ENCODE results near the gene ATP5PD.

ATP5PD gene

DNA sequence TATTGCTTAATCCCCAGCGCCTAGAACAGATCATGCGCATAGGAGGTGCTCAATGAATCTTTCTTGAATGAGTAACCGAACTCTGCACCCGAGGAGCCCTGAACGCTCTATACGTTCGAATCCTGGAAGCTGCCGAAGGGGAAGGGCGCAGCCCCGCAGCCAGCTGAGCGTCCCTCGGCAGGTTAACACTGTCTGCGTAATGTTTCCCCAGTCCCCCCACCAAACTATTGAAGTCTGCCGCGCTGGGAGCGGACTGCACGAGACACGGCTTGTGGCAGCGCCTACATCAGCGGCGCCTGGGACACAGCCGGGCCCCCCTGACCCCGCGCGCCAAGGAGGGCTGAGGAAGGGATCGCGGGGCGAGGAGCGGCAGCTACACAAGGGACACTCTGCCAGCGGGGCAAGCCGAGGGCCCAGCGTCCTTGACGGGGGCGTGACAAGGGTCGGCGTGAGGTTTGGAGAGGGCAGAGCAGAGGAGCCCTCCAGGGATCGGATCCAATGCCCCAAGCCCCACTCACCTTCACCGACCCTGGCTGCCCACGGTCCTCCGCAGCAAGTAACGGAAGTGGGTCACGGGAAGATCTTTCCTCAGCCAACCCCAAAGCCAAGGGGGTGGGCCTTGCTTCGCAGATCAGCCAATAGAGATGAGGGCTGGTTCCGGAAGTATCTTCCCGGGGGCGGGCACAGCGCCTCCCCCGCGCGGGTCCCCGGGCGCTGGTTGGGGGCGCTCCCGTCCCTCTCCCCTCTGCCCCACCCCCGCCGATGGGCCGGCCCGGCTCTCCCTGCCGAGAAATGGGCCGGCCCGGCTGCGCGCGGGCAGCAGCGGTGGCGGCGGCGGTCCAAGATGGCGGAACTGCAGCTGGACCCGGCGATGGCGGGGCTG lies at the start of gene ATP5PD, which contains the start of gene KCTD2:
Gene ATP5PD, minus strand, starts transcription at position 563 of the 883 bp plus-strand sequence. CDS start 4,319 bp downstream, outside the sequence.
Gene KCTD2, plus strand, starts transcription at position 819 of the 883 bp plus-strand sequence. Its CDS starts 26 bp downstream, at position 845.
- peaks cover 25% of the 10 kb centered on the region for H3K4me1 ChIP-seq (ENCODE audit: control insufficient read depth, insufficient read depth, low read length)
- no peaks in the 10 kb centered on the region for H3K27me3 ChIP-seq (replicated peaks; ENCODE audit: control insufficient read depth, insufficient read depth, low read length)
- peak within 1 kb of the TSS; percentile 99 for H3K9ac ChIP-seq (ENCODE audit: low read length)
- H3K9me3 ChIP-seq (ENCODE audit: control insufficient read depth, low read length): no peaks in the 10 kb centered on the region
- peaks cover 24% of the 10 kb centered on the region for H3K36me3 ChIP-seq (ENCODE audit: control insufficient read depth, insufficient read depth, low read length, severe bottlenecking)
- peak within 1 kb of the TSS; percentile 100 for H3K4me3 ChIP-seq (ENCODE audit: low read length)
- peak; percentile 98 for DNase-seq (ENCODE audit: low read depth)

DNA sequence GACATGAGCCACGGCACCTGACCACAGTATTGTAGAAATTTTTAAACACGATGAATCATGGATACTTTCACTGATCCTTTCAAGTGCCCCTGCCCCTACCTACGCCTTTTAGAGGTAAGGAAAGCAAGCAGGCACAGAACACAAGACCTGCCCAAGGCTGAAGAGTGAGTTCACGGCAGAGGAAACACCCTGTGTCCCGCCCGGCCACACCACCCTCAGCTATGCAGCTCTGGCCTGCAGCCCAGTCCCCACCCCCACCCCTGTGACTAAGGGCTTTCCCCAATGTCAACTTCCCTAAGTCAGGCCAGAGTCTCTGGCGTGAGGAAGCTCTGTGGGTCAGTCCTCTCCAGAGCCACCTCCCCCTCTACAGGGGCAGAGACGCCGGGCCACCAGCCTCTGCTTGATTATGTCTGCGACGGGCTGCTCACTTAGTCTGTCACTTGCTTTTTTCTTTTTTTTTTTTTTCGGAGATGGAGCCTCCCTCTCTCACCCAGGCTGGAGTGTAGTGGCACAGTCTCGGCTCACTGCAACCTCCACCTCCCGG lies 49.4 kb upstream of the ATP5PD start:
- Histone ChIP-seq H3K9ac (ENCODE audit: low read length) (no peak overlapping the region), H3K36me3 (ENCODE audit: control insufficient read depth, insufficient read depth, low read length, severe bottlenecking) (peaks cover 11% of the 10 kb centered on the region), H3K4me3 (ENCODE audit: low read length) (no peak overlapping the region), H3K9me3 (ENCODE audit: control insufficient read depth, low read length) (no peaks in the 10 kb centered on the region), H3K4me1 (ENCODE audit: control insufficient read depth, insufficient read depth, low read length) (peaks cover 25% of the 10 kb centered on the region), H3K27me3 (replicated peaks; ENCODE audit: control insufficient read depth, insufficient read depth, low read length) (no peaks in the 10 kb centered on the region)
- peak; percentile 65 for DNase-seq (ENCODE audit: low read depth)

DNA sequence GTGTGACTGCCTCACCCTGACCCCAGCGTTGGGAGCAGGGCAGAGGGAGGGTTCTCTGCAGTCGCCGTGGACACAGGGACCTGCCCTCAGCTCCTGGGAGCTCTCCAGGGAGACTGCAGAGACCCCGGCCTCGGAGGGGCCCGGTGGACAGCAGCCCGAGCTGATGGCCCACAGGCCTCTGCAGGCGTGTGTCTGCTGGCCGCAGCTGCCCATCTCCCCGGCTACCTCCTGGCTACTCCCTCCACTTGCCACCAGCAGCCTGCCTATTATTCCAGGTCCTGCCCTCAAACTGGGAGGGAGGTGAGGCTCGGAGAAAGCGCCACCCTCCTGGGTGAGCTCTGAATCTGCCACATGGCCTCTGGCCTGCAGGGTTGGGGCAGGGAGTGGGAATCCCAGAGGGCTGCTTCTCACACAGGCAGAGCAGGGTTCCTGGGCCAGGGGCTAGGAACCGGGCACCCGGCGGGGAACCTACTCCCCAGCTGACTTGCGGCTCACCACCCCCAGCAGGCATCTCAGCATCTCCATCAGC lies 48.2 kb upstream of the ATP5PD start:
- Histone ChIP-seq H3K9ac (ENCODE audit: low read length) (no peak overlapping the region), H3K4me3 (ENCODE audit: low read length) (no peak overlapping the region), H3K27me3 (replicated peaks; ENCODE audit: control insufficient read depth, insufficient read depth, low read length) (no peaks in the 10 kb centered on the region), H3K9me3 (ENCODE audit: control insufficient read depth, low read length) (no peaks in the 10 kb centered on the region), H3K4me1 (ENCODE audit: control insufficient read depth, insufficient read depth, low read length) (peaks cover 31% of the 10 kb centered on the region), H3K36me3 (ENCODE audit: control insufficient read depth, insufficient read depth, low read length, severe bottlenecking) (peaks cover 3% of the 10 kb centered on the region)
- DNase-seq (ENCODE audit: low read depth): no peak

DNA sequence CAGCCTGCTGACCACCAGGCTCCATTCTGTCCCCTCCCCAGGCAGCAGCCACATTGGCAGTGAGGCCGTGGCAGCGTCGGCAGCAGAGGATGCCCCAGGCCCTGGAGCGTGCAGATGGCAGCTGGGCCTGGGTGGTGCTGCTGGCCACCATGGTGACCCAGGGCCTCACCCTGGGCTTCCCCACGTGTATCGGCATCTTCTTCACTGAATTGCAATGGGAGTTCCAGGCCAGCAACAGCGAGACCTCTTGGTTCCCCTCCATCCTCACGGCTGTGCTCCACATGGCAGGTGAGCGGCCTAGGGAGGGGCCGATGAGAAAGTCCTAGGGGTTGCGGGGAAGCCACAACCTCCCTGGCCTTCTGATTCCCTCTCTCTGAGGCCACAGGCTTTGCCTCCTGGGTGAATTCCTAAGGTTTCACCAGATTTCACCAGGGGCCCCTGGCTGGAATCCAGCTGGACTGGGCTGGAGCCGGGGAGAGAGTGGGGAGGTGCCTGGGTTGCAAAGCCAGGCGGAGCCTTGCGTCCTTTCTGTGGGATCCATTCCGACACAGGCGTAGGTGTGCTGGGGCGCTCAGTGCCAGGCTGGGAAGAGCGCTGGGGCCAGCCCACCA lies 46.9 kb upstream of the ATP5PD start:
- H3K4me3 ChIP-seq (ENCODE audit: low read length): no peak overlapping the region
- no peaks in the 10 kb centered on the region for H3K9me3 ChIP-seq (ENCODE audit: control insufficient read depth, low read length)
- no peak overlapping the region for H3K9ac ChIP-seq (ENCODE audit: low read length)
- no peaks in the 10 kb centered on the region for H3K27me3 ChIP-seq (replicated peaks; ENCODE audit: control insufficient read depth, insufficient read depth, low read length)
- no peak for DNase-seq (ENCODE audit: low read depth)
- peaks cover 38% of the 10 kb centered on the region for H3K4me1 ChIP-seq (ENCODE audit: control insufficient read depth, insufficient read depth, low read length)
- no peaks in the 10 kb centered on the region for H3K36me3 ChIP-seq (ENCODE audit: control insufficient read depth, insufficient read depth, low read length, severe bottlenecking)

DNA sequence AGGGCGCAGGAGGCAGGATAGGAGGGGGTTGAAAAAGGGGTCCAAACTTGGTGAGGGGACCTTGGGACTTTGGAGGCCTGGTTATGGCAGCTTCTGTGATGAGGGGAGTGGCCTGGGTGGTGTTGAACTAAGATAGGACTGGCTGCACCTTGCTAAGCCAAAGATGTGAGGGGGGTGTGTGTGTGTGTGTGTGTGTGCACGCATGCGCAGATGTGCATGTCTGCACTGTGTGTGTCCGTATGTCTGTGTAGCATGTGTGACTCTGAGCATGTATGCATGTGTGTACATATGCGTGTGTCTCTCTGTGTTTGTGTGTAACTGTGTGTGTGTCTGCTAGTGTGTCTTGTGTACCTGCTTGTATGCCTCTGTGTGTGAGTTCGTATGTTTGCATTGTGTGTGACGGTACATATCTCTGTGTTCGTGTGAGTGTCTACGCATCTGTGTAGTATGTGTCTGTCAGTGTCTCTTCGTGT lies 45.1 kb upstream of the ATP5PD start:
- Histone ChIP-seq H3K4me3 (ENCODE audit: low read length) (no peak overlapping the region), H3K4me1 (ENCODE audit: control insufficient read depth, insufficient read depth, low read length) (peaks cover 52% of the 10 kb centered on the region)
- no peak for DNase-seq (ENCODE audit: low read depth)

GRCh38 chr17:75090871-75091854 lies 44.4 kb upstream of the ATP5PD start:
- peaks cover 56% of the 10 kb centered on the region for H3K4me1 ChIP-seq (ENCODE audit: control insufficient read depth, insufficient read depth, low read length)
- no peaks in the 10 kb centered on the region for H3K9me3 ChIP-seq (ENCODE audit: control insufficient read depth, low read length)
- H3K27me3 ChIP-seq (replicated peaks; ENCODE audit: control insufficient read depth, insufficient read depth, low read length): no peaks in the 10 kb centered on the region
- H3K4me3 ChIP-seq (ENCODE audit: low read length): no peak overlapping the region
- no peaks in the 10 kb centered on the region for H3K36me3 ChIP-seq (ENCODE audit: control insufficient read depth, insufficient read depth, low read length, severe bottlenecking)
- DNase-seq (ENCODE audit: low read depth): no peak
- no peak overlapping the region for H3K9ac ChIP-seq (ENCODE audit: low read length)

More for the DNA sequence above, 45.1 kb upstream of the ATP5PD start:
- no peaks in the 10 kb centered on the region for H3K36me3 ChIP-seq (ENCODE audit: control insufficient read depth, insufficient read depth, low read length, severe bottlenecking)
- no peaks in the 10 kb centered on the region for H3K27me3 ChIP-seq (replicated peaks; ENCODE audit: control insufficient read depth, insufficient read depth, low read length)
- H3K9ac ChIP-seq (ENCODE audit: low read length): no peak overlapping the region
- H3K9me3 ChIP-seq (ENCODE audit: control insufficient read depth, low read length): no peaks in the 10 kb centered on the region

DNA sequence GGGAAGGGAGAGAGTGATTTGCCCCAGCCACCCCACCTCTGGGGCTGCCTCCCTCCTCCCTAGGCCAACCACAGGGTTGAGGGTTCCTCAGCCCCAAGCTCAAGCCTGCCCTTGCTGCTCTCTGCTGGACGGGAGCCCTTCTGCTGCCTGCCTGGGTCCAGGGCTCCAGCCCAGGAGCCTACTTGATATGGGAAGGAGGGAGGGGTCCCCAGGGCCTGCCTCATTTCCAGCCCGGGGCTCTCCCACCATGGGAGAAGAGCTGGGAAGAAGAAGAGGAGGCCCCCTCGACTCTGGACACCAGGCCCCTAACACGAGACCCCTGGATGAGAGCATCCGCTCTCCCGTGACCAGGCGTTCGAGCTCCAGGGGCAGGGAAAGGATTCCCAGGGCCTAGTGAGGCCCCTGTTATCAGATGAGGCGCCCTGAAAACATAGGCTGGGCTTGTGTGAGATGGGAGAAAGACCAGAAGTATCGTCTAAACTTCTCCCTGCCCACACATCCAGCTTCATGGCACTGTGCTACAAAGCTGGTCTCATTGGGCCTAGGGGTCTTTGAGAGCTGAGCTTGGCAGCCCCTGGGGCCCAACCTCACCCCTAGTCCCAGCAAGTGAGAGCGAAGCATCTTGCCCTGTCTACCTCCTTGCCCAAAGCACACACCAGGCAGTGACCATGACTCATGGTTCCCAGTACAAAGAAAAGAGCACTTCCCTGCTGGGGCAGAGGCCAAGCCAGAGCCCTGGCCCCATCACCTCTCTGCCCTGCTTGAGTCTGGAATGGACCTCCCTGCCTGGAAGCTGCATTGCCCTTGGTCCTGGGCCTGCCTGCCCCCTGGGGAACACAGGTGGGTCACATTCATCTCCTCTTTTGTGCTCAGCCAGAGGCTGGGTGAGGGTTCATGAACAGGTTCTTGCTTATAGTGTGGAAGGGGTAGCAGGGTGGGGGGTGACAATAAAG lies 42.0 kb upstream of the ATP5PD start:
- peak overlapping the region; percentile 85 for H3K4me3 ChIP-seq (ENCODE audit: low read length)
- H3K9ac ChIP-seq (ENCODE audit: low read length): peak overlapping the region; percentile 92
- no peak for DNase-seq (ENCODE audit: low read depth)
- H3K27me3 ChIP-seq (replicated peaks; ENCODE audit: control insufficient read depth, insufficient read depth, low read length): no peaks in the 10 kb centered on the region
- H3K36me3 ChIP-seq (ENCODE audit: control insufficient read depth, insufficient read depth, low read length, severe bottlenecking): no peaks in the 10 kb centered on the region
- peaks cover 64% of the 10 kb centered on the region for H3K4me1 ChIP-seq (ENCODE audit: control insufficient read depth, insufficient read depth, low read length)
- H3K9me3 ChIP-seq (ENCODE audit: control insufficient read depth, low read length): no peaks in the 10 kb centered on the region

- peaks cover 57% of the 10 kb centered on the region for H3K4me1 ChIP-seq (ENCODE audit: control insufficient read depth, insufficient read depth, low read length)
- H3K4me3 ChIP-seq (ENCODE audit: low read length): peak within 1 kb of the TSS; percentile 85
- H3K27me3 ChIP-seq (replicated peaks; ENCODE audit: control insufficient read depth, insufficient read depth, low read length): no peaks in the 10 kb centered on the region
- no peaks in the 10 kb centered on the region for H3K9me3 ChIP-seq (ENCODE audit: control insufficient read depth, low read length)
- peak within 1 kb of the TSS; percentile 92 for H3K9ac ChIP-seq (ENCODE audit: low read length)
- no peaks in the 10 kb centered on the region for H3K36me3 ChIP-seq (ENCODE audit: control insufficient read depth, insufficient read depth, low read length, severe bottlenecking)
- DNase-seq (ENCODE audit: low read depth): peak; percentile 88
These were observed 41.0 kb upstream of the ATP5PD start, which contains the start of gene SLC16A5 for GRCh38 chr17:75087558-75088453. SLC16A5 (plus strand) TSS chr17:75087954; CDS start chr17:75093637, 5,683 bp downstream.

- H3K9ac ChIP-seq (ENCODE audit: low read length): peak overlapping the region; percentile 92
- DNase-seq (ENCODE audit: low read depth): no peak
- peak overlapping the region; percentile 85 for H3K4me3 ChIP-seq (ENCODE audit: low read length)
- no peaks in the 10 kb centered on the region for H3K27me3 ChIP-seq (replicated peaks; ENCODE audit: control insufficient read depth, insufficient read depth, low read length)
- no peaks in the 10 kb centered on the region for H3K9me3 ChIP-seq (ENCODE audit: control insufficient read depth, low read length)
- H3K36me3 ChIP-seq (ENCODE audit: control insufficient read depth, insufficient read depth, low read length, severe bottlenecking): no peaks in the 10 kb centered on the region
- peaks cover 52% of the 10 kb centered on the region for H3K4me1 ChIP-seq (ENCODE audit: control insufficient read depth, insufficient read depth, low read length)
These were observed 40.4 kb upstream of the ATP5PD start for GRCh38 chr17:75087182-75087557.

Measured in adipocyte (in vitro differentiated cells).